Panc1 (cell line): ENCODE data around the gene CPNE6. TPM values are rescaled to one million over a fixed set of nuclear protein-coding genes. Genes with fewer than 3 reads are reported as not detected.

ENCODE experiments used
- ATAC-seq: fragments of 200-7000 bp; cut with Tn5 transposase; 2 replicates; pipeline ENCODE4 v1.9.1; 2020; ENCODE audit warnings: mild to moderate bottlenecking, moderate library complexity
- BruUV-seq: library from RNA; stranded (reverse); fragments of 400-500 nt; replicated peaks from 2 replicates; lab custom pipeline; 2021; lab: Mats Ljungman, UMichigan
- CTCF ChIA-PET: fragments of 300-600 bp; sonication (Branson Sonifier 250); formaldehyde crosslinking; loops from one replicate; lab custom pipeline; 2022; ENCODE audit warnings: antibody characterized with exemption; lab: Charles Lee
- POLR2A ChIA-PET: fragments of 300-600 bp; sonication (Branson Sonifier 250); formaldehyde crosslinking; loops from one replicate; lab custom pipeline; 2022; ENCODE audit warnings: antibody characterized with exemption; lab: Charles Lee
- DNase-seq: peaks from one replicate; pipeline ENCODE4 v3.0.0-alpha.2; 2010; ENCODE audit warnings: low read depth, low spot score
- H3K27ac ChIP-seq: 2 replicates; pipeline ENCODE4 v1.5.1; 2011; ENCODE audit warnings: mild to moderate bottlenecking, low read length, inconsistent platforms
- H3K27me3 ChIP-seq: fragments of 200-500 bp; sonication (Bioruptor generic); 2 replicates; pipeline ENCODE4 v1.6.0; 2014; ENCODE audit warnings: low read length, inconsistent platforms; ENCODE audit not compliant: control insufficient read depth, insufficient read depth
- H3K36me3 ChIP-seq: fragments of 200-500 bp; sonication (Bioruptor generic); 2 replicates; pipeline ENCODE4 v1.5.1; 2014; ENCODE audit warnings: inconsistent platforms, mild to moderate bottlenecking, low read length, moderate library complexity; ENCODE audit not compliant: control insufficient read depth, insufficient read depth
- H3K4me1 ChIP-seq: 2 replicates; pipeline ENCODE4 v1.5.1; 2011; ENCODE audit warnings: inconsistent platforms, mild to moderate bottlenecking, low read length, moderate library complexity; ENCODE audit not compliant: control insufficient read depth, insufficient read depth
- H3K4me3 ChIP-seq, 2 experiments: 2 replicates each; pipeline ENCODE4 v1.5.1; 2011 to 2012; ENCODE audit warnings: low read depth in 2 of 2, low read length in 2 of 2, mild to moderate bottlenecking in 2 of 2, inconsistent platforms in 1 of 2, moderate library complexity in 1 of 2
- H3K9me3 ChIP-seq: fragments of 200-500 bp; sonication (Bioruptor generic); 2 replicates; pipeline ENCODE4 v1.5.1; 2014; ENCODE audit warnings: low read depth, mild to moderate bottlenecking, inconsistent platforms, low read length, moderate library complexity; ENCODE audit not compliant: control insufficient read depth, insufficient read depth
- CTCF ChIP-seq: fragments of 450-650 bp; IDR thresholded peaks from 2 replicates; pipeline ENCODE4 v1.5.1; 2017; ENCODE audit warnings: mild to moderate bottlenecking
- POLR2AphosphoS5 ChIP-seq: IDR thresholded peaks from 2 replicates; pipeline ENCODE4 v1.6.1; 2012; ENCODE audit warnings: mild to moderate bottlenecking, low read depth, low read length, moderate library complexity
- REST ChIP-seq, 2 experiments: IDR thresholded peaks; 2 replicates each; pipeline ENCODE4 v1.6.1; 2011 to 2012; ENCODE audit warnings: low read depth in 2 of 2, control low read depth in 1 of 2, low read length in 1 of 2, mild to moderate bottlenecking in 1 of 2, moderate library complexity in 1 of 2; ENCODE audit not compliant: insufficient read depth in 1 of 2
- SIN3A ChIP-seq: IDR thresholded peaks from 2 replicates; pipeline ENCODE4 v1.6.1; 2012; ENCODE audit warnings: low read depth, mild to moderate bottlenecking, low read length, moderate library complexity, borderline replicate concordance; ENCODE audit not compliant: insufficient read depth
- TCF7L2 ChIP-seq: IDR thresholded peaks from 2 replicates; pipeline ENCODE4 v1.6.1; 2011; ENCODE audit warnings: mild to moderate bottlenecking, low read depth, low read length, inconsistent platforms
- in situ Hi-C: cut with HindIII; loops from 2 replicates; pipeline ENCODE4 v1.10.0; 2016; ENCODE audit warnings: low sequenced_read_pairs, low pct_unique_long_range_greater_than_20kb
- intact Hi-C: fragments of 100-400 bp; cut with micrococcal nuclease; formaldehyde crosslinking; loops from one replicate; pipeline ENCODE4 v1.10.0; 2022; ENCODE audit not compliant: unreplicated experiment
- total RNA-seq: library from RNA; stranded (reverse); gene quantifications from one replicate; pipeline ENCODE4 v1.2.1, GENCODE V29; 2021; ENCODE audit not compliant: unreplicated experiment

CPNE6 gene
- total RNA-seq, 1 experiment from 2014 or later = not detected

- CTCF ChIA-PET = interaction anchor here (0.7 to 1.6 kb wide), 2 partner anchors 28 to 57 kb away, joined by 4 to 12 read pairs; no protein-coding TSS in a partner anchor
- DNase-seq (no peak), ATAC-seq (no peak)
- no peaks in the 10 kb centered on the region for H3K4me1 ChIP-seq
- H3K27ac ChIP-seq = peak overlapping the region; percentile 95
- no peaks in the 10 kb centered on the region for H3K27me3 ChIP-seq
- TF ChIP-seq SIN3A (no peak), REST (IDR thresholded peaks at IDR 0.05; ENCODE audit: insufficient read depth in 1 of 2, low read depth in 2 of 2, low read length in 1 of 2) (no peak), TCF7L2 (no peak), CTCF (no peak), POLR2AphosphoS5 (no peak)
- BruUV-seq = no TSS peak
- H3K4me3 ChIP-seq = peak overlapping the region; percentile 86 to 98
- H3K9me3 ChIP-seq = no peaks in the 10 kb centered on the region
- no peaks in the 10 kb centered on the region; the same call in none of the 2 replicates for H3K36me3 ChIP-seq
- intact Hi-C loops = no loop called here
- in situ Hi-C loops = no loop called here
- POLR2A ChIA-PET = interaction anchor here (0.6 to 1.7 kb wide), 4 partner anchors 20 to 113 kb away, joined by 3 to 5 read pairs (median 4); partner anchors contain the start of genes PSME1 and RNF31
These were observed 44.2 kb downstream of the CPNE6 start for GRCh38 chr14:24115422-24116127.

- H3K9me3 ChIP-seq = no peaks in the 10 kb centered on the region
- CTCF ChIA-PET = interaction anchor here (0.7 kb wide), 1 partner anchor 28 kb away, joined by 12 read pairs; no protein-coding TSS in a partner anchor
- in situ Hi-C loops (no loop called here), intact Hi-C loops (no loop called here)
- DNase-seq (no peak), ATAC-seq (no peak)
- TF ChIP-seq REST (IDR thresholded peaks at IDR 0.05; ENCODE audit: insufficient read depth in 1 of 2, low read depth in 2 of 2, low read length in 1 of 2) (no peak), CTCF (no peak), TCF7L2 (no peak), SIN3A (no peak), POLR2AphosphoS5 (no peak)
- POLR2A ChIA-PET = interaction anchor here (0.6 kb wide), 2 partner anchors 20 to 112 kb away, joined by 3 to 4 read pairs; partner anchors contain the start of gene PSME1
- BruUV-seq = TSS peak; percentile 81
- H3K27me3 ChIP-seq = no peaks in the 10 kb centered on the region
- H3K4me3 ChIP-seq = peak overlapping the region; percentile 86 to 98
- H3K36me3 ChIP-seq = peaks cover 2% of the 10 kb centered on the region
- no peak overlapping the region for H3K27ac ChIP-seq
- H3K4me1 ChIP-seq = no peaks in the 10 kb centered on the region
These were observed 44.9 kb downstream of the CPNE6 start for GRCh38 chr14:24116128-24116814.
